ENCODE measurements around the gene MEIS2. TPM values are rescaled to one million over a fixed set of nuclear protein-coding genes. Genes with fewer than 3 reads are reported as not detected.
A peak's percentile ranks its signal among the peaks of the same experiment; 100 is the strongest.

The MEIS2 gene
- polyA plus RNA-seq, 1 donor from 2014 or later: 825 TPM

- Histone ChIP-seq H3F3A (ENCODE audit: insufficient read depth, low read length, poor library complexity, severe bottlenecking) (peaks cover 12% of the 10 kb centered on the region), H3K36me3 (ENCODE audit: insufficient read depth, low read length) (peaks cover 23% of the 10 kb centered on the region), H3K27me3 (ENCODE audit: insufficient read depth, low read depth, low read length) (no peaks in the 10 kb centered on the region), H2AFZ (ENCODE audit: low read depth, low read length) (no peak overlapping the region), H3K4me3 (ENCODE audit: low read length) (no peak overlapping the region), H3K9me2 (ENCODE audit: insufficient read depth, low read length) (no peaks in the 10 kb centered on the region), H3K4me2 (ENCODE audit: low read length) (no peak overlapping the region), H3K9ac (ENCODE audit: low read length) (no peak overlapping the region), H3K9me3 (ENCODE audit: low read length) (no peaks in the 10 kb centered on the region), H3K27ac (ENCODE audit: low read length) (no peak overlapping the region), H4K20me1 (ENCODE audit: insufficient read depth) (peaks cover 53% of the 10 kb centered on the region), H3K79me2 (replicated peaks; ENCODE audit: insufficient read depth, low read length) (peaks cover 89% of the 10 kb centered on the region)
- TF ChIP-seq POLR2AphosphoS5 (IDR thresholded peaks at IDR 0.05) (no peak), TAF1 (IDR thresholded peaks at IDR 0.05; ENCODE audit: low read depth) (no peak), RAD21 (conservative IDR thresholded peaks at IDR 0.05) (no peak), CTCF (IDR thresholded peaks at IDR 0.05; ENCODE audit: poor library complexity, severe bottlenecking) (no peak), REST (IDR thresholded peaks at IDR 0.05; ENCODE audit: borderline replicate concordance) (no peak), SMC3 (conservative IDR thresholded peaks at IDR 0.05; ENCODE audit: poor library complexity) (no peak), EZH2 (IDR thresholded peaks at IDR 0.05; ENCODE audit: borderline replicate concordance, insufficient read depth, low read length, poor library complexity, severe bottlenecking) (no peak), EP300 (conservative IDR thresholded peaks at IDR 0.05; ENCODE audit: poor library complexity, severe bottlenecking) (no peak), MXI1 (conservative IDR thresholded peaks at IDR 0.05; ENCODE audit: poor library complexity, severe bottlenecking) (no peak)
Observed at GRCh38 chr15:36932070-36932469, 168.3 kb downstream of the MEIS2 start.

- Histone ChIP-seq H3K4me2 (ENCODE audit: low read length) (no peak overlapping the region), H3K4me3 (ENCODE audit: low read length) (no peak overlapping the region), H2AFZ (ENCODE audit: low read depth, low read length) (no peak overlapping the region), H3K9me3 (ENCODE audit: low read length) (no peaks in the 10 kb centered on the region), H4K20me1 (ENCODE audit: insufficient read depth) (peaks cover 56% of the 10 kb centered on the region), H3K36me3 (ENCODE audit: insufficient read depth, low read length) (peaks cover 26% of the 10 kb centered on the region), H3K79me2 (replicated peaks; ENCODE audit: insufficient read depth, low read length) (peaks cover 89% of the 10 kb centered on the region), H3K27me3 (ENCODE audit: insufficient read depth, low read depth, low read length) (no peaks in the 10 kb centered on the region), H3K9me2 (ENCODE audit: insufficient read depth, low read length) (no peaks in the 10 kb centered on the region), H3K27ac (ENCODE audit: low read length) (no peak overlapping the region), H3K9ac (ENCODE audit: low read length) (no peak overlapping the region), H3F3A (ENCODE audit: insufficient read depth, low read length, poor library complexity, severe bottlenecking) (peaks cover 12% of the 10 kb centered on the region)
- no peak for TF ChIP-seq MXI1 (conservative IDR thresholded peaks at IDR 0.05; ENCODE audit: poor library complexity, severe bottlenecking)
- TF ChIP-seq EP300 (conservative IDR thresholded peaks at IDR 0.05; ENCODE audit: poor library complexity, severe bottlenecking): no peak
- TF ChIP-seq CTCF (IDR thresholded peaks at IDR 0.05; ENCODE audit: poor library complexity, severe bottlenecking): no peak
- TF ChIP-seq EZH2 (IDR thresholded peaks at IDR 0.05; ENCODE audit: borderline replicate concordance, insufficient read depth, low read length, poor library complexity, severe bottlenecking): no peak
- no peak for TF ChIP-seq REST (IDR thresholded peaks at IDR 0.05; ENCODE audit: borderline replicate concordance)
- no peak for TF ChIP-seq SMC3 (conservative IDR thresholded peaks at IDR 0.05; ENCODE audit: poor library complexity)
- peak; percentile 16 for TF ChIP-seq POLR2AphosphoS5 (IDR thresholded peaks at IDR 0.05)
Observed at GRCh38 chr15:36931434-36931833, 168.9 kb downstream of the MEIS2 start.
